Bone marrow (tissue), 2 donors: Measurements from ENCODE around the gene CDCA7.
"Not testable (repeated sequence)": the region's sequence is repeated elsewhere in the genome, so short reads cannot be mapped to it uniquely, and the experiment has no call there.

Experiments used
- DNase-seq, 2 donors: peaks; one replicate each; lab custom pipeline; 2025; lab: John Stamatoyannopoulos, UW

The CDCA7 gene

DNA sequence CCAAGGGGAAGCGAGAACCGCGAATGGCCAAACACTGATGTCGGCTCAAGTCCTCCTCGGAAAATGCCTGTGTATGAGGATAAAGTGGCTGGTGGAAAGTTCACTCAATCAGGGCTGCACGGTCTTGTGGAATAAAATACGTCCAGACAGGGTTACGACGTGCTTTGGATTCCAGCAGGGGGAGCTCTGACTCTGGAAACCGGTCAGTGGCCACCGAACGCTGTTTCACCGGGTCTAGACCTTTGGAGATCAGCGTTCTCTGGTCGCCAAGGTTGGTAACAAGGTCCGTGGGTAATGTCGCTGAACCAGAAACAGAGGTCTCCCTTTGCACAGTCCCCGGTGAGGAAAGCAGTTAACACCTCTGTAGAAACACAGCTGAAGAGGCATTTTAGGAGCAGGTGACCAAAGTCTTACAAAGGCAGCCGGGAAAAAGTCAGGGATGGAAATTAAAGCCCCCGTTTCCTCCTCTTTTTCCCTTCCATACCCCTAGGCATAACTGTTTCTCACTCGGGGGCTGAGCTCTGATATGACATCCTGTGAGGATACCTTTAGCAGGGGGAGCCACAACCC, 47.8 kb downstream of the CDCA7 start:
- DNase-seq: peak; percentile 31 to 47

DNA sequence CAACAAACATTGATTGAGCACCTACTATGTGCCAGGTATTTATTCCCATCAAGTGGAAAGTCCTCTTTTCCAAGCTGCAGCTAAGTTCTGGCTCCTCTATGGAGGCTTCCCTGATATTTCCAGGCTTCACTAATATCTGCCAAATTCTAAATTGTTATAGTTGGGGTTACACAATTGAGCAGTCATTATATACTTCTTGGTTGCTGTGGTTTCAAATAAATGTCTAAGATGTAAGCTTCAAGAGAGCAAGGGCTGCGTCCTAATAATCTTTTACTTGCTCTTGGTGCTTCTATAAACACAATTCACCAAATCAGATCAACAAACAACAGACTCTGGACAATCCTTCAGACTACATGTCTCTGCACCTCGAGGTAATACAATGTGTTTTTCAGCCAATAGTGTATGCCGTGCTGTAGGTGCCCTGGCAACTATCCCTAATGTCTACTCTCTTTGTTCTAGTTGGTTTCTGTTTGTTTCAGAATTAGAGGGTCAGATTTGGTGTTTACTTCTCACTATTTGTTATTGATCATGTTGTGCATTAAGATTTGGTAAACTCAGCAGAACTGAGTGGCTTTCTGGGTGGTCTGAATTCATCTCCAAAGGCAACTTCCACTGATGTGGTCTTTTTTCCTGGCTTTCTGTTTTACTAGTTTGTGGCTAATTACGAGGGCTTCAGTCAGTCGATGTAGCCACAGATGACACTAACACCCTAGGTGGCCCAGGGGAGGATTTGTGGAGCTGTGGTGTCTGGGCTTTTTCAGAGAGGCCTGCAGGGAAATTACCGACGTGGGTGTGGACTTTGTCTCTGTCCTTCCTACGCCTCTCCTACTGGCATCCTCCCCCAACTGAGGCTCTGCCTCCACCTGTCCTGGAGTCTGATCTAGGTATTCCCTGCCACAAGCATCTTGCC, 50.4 kb downstream of the CDCA7 start:
- no peak for DNase-seq

DNA sequence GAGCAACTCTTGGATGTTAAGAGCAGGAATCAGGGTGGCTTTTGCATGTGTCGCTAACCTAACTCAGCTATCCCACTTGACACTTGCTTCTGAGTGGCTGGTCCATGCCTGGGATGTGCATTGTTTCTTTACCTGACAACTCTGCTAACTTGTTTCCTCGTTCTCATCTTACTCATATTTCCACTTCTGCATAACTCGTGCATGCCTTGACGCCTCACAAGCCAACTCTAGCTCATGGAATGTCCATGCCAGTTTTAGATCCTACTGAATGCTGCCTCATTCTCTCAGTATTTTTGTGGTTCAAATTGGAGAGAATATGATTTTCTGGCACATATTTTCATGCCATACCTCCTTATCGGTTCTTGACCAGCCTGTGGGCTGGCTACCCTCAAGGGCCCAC, 52.5 kb downstream of the CDCA7 start:
- DNase-seq: no peak

DNA sequence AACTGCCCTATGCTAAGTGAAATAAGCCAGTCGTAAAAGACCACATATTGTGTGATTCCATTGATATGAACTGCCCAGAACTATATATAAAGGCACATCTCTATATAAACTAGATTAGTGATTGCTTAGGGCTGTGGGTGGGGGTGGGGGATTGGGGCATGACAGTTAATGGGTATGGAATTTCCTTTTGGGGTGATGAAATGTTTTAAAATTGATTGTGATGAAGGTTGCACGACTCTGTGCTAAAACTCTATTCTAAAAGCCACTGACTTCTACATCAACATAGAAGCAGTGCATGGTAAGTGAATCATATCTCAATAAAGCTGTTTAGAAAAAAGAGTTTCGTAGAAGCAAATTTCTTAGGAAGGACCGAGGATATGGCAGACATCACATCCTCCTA, 53.0 kb downstream of the CDCA7 start:
- no peak for DNase-seq

DNA sequence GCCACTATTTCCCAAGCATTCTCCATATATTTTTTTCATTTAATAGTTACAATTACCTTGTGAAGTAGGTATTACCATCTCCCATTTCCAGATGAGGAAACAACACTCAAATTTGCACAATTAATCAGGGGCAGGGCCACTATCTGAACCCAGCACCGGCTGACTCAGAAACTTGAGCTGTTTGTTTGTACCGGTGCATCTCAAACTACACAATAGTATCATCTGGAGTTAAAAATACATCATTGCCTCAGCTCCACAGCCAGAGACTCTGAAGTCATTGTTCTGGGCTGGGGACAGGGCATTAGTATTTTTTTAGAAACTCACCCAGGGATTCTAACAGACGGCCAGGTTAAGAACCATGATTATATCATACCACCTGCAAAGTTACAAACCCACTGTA, 55.9 kb downstream of the CDCA7 start:
- no peak for DNase-seq

DNA sequence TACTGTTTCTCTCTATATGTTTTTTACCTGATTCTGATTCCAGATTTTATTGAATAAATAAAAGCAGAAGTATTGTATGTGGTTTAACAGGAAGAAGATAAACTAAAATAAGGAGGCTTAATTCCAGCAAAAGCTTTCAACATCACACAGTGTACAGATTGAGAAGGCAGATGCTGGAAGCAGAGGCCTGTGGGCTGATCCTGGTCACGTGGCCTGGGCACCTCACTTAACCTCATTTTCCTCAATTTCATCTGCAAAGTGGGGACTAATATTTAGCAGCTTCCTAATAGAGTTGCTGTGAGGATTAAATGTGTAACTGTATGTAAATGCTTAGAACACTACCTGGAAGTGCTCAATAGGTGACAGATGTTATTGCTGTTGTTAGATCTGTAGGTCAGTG, 58.0 kb downstream of the CDCA7 start:
- no peak for DNase-seq

DNA sequence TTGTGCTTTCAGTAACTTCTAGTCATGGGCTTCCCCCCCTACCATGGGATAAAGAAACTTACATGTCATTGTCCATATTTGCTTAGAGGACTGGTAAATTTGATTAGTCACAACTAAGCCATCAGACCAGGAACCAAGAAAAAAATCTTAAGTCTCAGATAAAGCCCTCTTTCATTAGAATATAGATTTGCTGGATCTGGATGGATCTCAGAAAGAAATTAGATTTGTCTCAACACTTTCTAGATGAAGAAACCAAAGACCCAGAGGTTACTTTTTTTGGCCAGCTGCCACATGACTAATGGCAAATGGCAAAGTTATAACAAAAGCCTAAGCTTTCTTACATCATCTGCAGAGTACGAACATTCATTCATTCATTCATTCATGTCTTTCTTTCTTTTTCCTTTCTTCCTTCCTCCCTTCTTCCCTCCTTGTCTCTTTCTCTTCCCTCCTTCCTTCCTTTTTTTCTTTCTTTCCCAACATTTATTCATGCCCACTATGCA, 60.2 kb downstream of the CDCA7 start:
- no peak for DNase-seq

DNA sequence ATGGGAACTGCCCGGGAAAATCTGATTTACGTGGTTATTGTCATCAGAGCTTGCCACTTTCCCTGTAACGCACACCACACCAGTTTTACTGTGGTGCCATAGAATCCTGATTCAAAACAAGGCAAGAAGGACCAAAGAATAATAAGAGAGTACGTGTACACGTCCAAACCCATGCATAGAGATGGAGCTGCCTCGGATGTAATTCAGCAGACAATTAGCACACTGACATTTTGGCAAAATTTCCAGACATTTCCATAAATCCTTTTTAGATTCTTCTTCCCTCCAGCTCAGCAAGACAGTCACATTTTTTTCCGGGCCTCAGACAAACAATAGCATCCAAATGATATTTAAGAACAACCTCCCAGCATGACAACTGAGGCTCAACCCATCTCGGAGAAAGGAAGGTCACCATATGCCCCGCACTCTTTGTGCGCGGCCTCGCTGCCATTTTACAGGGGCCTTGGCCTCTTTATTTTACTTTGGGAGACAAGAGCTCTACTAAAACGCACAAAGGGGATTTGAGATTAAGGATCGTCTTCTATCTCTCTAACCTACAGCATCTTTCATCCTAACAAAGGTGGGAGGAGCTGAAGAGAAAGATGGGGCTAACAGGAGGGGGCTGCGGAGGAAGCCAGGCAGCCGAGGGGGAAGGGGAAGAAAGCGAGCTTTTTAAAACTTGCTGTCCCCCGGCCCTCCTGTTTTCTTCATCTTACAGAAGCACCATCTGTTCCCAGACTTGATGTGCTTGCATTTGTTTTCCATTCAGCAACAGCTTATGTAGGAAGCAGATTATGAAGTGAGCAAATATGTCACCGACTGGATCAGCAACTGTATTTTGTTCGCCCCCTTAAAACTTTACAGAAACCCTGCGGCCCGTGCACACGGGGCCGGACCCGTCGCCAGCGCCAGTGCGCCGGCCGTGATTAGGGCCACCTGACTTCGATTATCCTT, 61.0 kb downstream of the CDCA7 start:
- no peak for DNase-seq

DNA sequence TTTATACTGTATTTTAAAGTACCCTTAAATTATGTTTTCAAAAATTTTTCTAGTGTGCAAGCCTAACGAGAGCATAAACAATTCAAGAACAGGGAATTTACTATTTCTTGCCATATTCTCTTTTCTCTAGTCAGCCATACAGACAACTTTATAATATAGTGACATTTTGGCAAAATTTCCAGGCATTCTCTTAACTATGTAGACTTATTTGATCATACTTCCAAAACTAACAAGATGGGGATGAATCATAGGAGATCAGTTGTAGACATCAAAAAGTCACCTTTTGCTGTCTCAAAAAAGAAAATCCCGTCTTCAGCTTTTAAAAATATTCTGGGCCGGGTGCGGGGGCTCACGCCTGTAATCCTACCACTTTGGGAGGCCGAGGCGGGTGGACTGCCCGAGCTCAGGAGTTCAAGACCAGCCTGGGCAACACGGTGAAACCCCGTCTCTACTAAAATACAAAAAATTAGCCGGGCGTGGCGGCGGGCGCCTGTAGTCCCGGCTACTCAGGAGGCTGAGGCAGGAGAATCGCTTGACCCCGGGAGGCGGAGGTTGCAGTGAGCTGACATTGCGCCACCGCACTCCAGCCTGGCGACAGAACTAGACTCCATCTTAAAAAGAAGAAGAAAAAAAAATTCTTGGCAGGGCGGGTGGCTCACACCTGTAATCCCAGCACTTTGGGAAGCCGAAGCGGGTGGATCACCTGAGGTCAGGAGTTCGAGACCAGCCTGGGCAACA, 61.9 kb downstream of the CDCA7 start:
- DNase-seq: not testable (repeated sequence)

DNA sequence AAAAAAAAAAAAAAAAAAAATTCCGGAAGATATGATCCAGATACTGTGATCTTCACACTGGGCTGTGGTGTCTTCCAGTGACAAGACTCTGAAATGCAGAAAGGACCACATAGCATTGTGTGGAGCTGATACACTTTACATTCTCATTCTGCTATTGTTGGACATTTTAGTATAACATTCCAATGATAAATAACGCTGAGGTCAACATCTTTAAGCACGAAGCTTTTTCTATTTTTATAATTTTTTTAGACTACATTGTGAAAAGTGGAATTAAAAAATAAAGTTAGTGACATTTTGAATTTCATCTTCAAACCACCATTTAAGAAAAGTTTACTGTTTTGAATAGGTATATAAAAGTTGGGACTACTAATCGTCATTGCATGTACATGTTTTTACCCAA, 62.7 kb downstream of the CDCA7 start:
- no peak for DNase-seq

DNA sequence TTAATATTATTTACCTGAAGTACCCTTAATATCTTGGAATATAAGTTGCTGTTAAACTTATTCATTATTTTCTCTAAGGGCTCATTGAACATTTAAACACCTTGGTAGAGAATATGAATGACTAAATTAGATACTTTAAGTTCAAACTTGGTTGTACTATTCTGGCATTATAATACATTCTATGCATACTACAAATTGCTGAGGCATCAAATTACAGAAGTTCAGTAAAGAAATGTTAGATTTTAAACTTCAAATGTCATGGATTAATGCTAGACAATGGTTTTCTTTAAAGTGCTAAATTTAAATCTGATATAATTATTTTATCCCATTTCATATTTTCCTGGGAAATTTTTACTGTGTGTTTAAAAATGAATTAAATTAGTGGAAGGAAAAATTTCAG, 63.1 kb downstream of the CDCA7 start:
- no peak for DNase-seq
